Spleen (tissue), 7 donors: ENCODE results near the gene NRXN3.

Source experiments
- CTCF ChIP-seq, 11 experiments: fragments of 200-600 bp in 7 of 11; fragments of 450-650 bp in 4 of 11; sonication (generic) in 4 of 11; IDR thresholded peaks in 8 of 11; conservative IDR thresholded peaks in 3 of 11; 1 replicate in 7 of 11; 2 replicates in 4 of 11; pipeline versions ENCODE4 v1.4.0 to v1.8.0; 2016 to 2021; ENCODE audit warnings: antibody characterized with exemption in 11 of 11, inconsistent platforms in 4 of 11, mild to moderate bottlenecking in 1 of 11
- POLR2AphosphoS5 ChIP-seq, 3 donors: sonication (generic); formaldehyde crosslinking; IDR thresholded peaks; one replicate each; pipeline ENCODE4 v1.5.1; 2017; ENCODE audit warnings: antibody characterized with exemption in 3 of 3
- donor health status: DM: no; HTN: no; CAD: no; lungs with moderate emphysema.
- donor health status: DM: no; HTN: no; CAD: no.
- donor health status: DM: no; HTN: no; CAD: no.

- TF ChIP-seq POLR2AphosphoS5 (IDR thresholded peaks at IDR 0.05) (no peak), CTCF (IDR thresholded peaks at IDR 0.05 in 8 of 11, conservative IDR thresholded peaks at IDR 0.05 in 3 of 11) (no peak)
Observed at GRCh38 chr14:79549515-79549914, 1379.3 kb downstream of the NRXN3 start.
